NOMO-1 treated with DMSO at 0.1 percent for 48 hours (cell line): ENCODE measurements around the gene AAK1.
A peak's percentile ranks its signal among the peaks of the same experiment; 100 is the strongest.

Experiments used
- DNase-seq: peaks from one replicate; lab custom pipeline; 2025; ENCODE audit not compliant: unreplicated experiment; lab: John Stamatoyannopoulos, UW

The AAK1 gene

GRCh38 chr2:69499242-69499641, 144.3 kb downstream of the AAK1 start:
- DNase-seq = peak; percentile 89

DNA sequence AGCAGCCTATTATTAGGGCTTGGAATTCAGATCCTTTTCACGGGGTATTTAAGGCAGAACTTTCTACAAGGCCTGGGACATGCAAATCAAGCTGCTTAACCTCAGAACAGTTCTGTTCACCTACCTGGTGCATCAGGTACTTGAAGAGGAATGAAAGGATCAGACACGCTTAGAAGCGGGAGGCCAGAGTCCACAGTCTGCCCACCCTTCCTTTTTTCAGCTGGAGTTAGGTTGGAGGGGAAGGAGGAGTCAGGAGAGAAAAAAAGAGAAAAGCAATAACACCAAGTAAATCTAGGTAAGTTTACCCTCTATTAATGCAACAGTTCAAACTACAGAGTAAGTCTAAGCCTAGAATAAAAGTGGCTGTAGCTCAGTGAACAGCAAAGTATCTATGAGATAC, 147.7 kb downstream of the AAK1 start:
- DNase-seq = no peak

DNA sequence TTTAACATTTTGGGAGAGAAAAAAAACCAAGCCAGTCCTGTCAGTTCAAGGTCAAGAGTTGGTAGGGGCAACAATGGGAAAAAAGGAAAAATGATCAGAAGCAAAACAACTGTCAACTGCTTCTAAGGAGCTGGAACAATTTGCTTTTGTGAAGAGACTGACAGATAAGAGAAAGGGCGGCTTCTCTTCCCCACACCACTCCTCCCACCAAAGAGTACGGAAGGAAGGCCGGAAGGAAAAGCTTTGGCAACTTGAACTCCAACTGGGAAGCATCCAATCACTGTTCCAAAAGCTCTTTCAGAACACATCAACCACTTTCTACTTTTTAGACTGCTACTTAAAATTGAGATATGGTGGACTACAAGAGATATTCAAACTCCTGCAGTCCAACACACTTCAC, 148.5 kb downstream of the AAK1 start:
- DNase-seq = no peak

DNA sequence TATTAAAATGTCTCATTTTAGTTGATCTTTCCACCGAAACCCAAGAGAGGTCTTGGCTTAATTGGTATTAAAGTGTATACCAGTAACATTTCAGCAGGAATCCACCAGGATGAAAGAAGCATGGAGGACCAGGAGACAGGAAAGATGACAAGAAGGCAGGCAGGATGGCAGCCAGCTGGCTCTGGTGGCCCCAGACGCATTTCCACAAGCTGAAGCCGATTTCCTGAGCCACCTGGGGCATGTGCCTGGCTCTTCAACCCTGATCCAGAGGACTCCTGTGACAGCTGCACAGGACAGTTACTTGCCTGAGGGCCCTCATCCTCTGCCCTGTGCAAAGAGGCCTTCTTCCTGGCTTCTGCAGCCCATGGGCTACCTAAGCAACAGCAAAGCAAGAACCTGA, 149.4 kb downstream of the AAK1 start:
- DNase-seq = no peak

GRCh38 chr2:69493268-69493667, 150.3 kb downstream of the AAK1 start:
- no peak for DNase-seq

DNA sequence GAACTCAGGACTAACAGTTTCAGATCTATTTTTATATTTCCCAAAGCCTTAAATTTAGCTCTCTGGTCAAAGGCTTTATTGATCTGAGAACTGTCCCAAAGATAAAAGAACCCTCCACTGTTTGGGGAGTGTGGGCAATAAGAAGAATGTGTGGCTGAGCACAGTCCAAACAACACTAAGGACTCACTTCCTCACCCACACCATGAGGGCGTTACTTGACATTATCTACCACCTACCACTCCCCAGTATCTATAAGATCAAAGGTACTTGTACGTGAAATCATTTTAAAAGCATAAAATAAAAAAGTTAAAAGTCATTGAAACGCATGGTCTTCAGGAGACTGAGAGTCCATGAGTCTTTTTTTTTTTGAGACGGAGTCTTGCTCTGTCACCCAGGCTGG, 151.7 kb downstream of the AAK1 start:
- no peak for DNase-seq

- DNase-seq = no peak
Measured at GRCh38 chr2:69490486-69490885, 153.1 kb downstream of the AAK1 start.

GRCh38 chr2:69489793-69490192, 153.7 kb downstream of the AAK1 start:
- DNase-seq = peak; percentile 88

GRCh38 chr2:69483696-69484095, 159.8 kb downstream of the AAK1 start:
- no peak for DNase-seq

DNA sequence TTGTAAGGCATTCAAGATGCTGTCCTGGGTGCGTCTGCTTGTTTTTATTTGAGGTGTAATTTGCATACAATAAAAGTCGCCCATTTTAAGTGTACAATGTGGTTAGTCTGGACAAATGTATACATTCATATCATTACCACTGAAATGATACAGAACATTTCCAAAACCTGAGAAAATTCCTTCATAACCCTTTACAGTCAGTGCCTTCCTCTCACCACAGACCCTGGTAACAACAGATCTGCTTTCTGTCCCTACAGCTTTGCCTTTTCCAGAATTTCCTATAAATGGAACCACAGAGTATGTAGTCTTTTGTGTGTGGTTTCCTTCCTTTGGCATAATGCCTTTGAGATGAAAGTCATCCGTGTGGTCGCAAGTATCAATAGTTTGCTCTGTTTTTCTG, 160.5 kb downstream of the AAK1 start:
- DNase-seq = no peak

DNA sequence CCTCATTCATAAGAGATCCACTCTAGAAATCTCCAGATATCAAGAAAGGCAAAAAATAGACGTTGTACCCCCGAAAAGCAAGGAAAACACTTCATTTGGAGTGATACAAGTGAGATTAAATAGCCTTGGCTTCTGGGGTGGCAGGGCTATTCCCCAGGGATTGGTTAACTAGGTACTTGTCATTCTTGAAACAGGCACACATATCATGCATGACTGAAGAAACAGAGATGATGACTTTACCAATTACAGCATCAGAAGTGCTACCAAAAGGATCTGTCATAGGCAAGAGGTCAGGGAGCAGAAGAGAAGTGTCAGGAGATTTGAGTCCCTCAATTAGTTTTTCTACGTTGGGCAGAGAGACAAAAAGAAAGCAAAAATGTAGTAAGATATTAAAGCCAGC, 161.1 kb downstream of the AAK1 start:
- DNase-seq = no peak

DNA sequence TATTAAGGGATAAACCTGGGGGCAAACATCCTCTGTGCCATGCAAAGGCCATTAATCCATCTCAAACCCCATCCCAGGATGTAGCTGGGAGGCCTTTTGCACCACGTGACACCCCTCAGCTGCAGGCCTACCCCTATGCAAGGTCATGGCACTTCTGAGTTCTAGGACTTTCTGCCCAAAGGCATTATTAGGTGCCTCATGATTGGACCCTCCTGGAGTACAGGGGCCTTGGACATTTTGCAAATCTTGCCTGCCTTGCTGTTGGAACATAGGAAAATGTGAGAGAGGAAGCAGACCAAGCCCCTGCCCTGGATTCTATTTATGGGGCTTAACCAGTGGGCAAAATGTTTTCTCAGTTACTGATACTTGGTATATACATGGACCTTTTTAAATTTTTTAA, 162.1 kb downstream of the AAK1 start:
- no peak for DNase-seq

DNA sequence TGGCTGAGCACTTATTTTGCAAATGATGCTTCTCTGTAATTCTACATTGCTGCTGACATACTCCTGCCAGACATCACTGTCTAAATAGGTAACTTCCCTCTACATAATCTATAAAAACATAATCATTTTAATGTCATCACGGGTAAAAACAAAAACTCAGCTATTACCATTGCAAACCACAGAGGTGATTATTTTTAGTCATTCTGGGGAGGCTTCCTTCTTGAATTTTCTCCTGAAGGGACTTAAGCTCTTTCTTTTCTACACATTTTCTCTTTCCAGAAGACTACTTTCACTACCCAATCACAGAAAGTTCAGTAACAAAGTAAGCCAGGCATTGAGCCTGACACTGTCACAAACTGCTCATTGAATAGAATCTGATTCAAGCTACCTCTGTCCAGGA, 165.9 kb downstream of the AAK1 start:
- DNase-seq = no peak

DNA sequence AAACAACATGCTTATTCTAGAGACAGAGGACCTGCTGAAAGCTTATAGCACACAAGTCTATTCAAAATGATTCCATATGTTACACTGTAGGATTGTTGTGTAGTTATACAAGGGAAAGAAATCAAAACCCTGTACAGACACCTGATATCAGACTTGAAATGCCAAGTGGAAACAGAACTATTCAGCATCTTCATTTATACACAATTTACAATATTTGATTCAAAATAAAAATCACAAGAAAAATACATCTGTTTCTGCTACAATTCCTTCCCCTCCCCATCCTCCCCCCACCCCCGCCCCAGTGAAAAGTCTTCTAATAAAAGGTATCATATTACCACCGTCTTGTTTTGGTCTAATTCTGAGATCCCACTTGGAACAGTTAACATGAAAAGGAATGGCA, 168.9 kb downstream of the AAK1 start:
- no peak for DNase-seq

- DNase-seq = no peak
Measured at GRCh38 chr2:69471793-69472192, 171.7 kb downstream of the AAK1 start.

- no peak for DNase-seq
Measured at GRCh38 chr2:69470911-69471310, 172.6 kb downstream of the AAK1 start.

GRCh38 chr2:69469784-69470183, 173.8 kb downstream of the AAK1 start:
- no peak for DNase-seq

DNA sequence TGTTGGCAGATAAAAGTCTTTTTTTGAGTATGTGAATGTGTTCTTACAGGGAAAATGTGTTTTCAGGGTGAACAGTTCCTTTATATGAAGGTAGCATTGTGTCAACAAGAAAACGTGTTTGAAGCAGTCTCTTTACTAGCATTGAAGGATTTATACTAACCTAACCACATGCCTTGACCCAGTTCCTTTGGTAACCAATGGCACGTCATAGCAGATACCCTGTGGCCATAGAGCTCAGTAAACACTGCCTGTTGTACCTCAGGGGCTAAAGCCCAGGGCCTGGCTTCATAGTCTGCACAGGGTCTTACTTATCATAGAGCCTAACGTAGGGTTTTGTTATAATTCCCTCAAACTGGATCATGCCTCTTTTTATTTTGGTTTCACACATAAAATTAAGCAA, 174.2 kb downstream of the AAK1 start:
- no peak for DNase-seq

GRCh38 chr2:69466728-69467127, 176.8 kb downstream of the AAK1 start:
- DNase-seq = no peak

DNA sequence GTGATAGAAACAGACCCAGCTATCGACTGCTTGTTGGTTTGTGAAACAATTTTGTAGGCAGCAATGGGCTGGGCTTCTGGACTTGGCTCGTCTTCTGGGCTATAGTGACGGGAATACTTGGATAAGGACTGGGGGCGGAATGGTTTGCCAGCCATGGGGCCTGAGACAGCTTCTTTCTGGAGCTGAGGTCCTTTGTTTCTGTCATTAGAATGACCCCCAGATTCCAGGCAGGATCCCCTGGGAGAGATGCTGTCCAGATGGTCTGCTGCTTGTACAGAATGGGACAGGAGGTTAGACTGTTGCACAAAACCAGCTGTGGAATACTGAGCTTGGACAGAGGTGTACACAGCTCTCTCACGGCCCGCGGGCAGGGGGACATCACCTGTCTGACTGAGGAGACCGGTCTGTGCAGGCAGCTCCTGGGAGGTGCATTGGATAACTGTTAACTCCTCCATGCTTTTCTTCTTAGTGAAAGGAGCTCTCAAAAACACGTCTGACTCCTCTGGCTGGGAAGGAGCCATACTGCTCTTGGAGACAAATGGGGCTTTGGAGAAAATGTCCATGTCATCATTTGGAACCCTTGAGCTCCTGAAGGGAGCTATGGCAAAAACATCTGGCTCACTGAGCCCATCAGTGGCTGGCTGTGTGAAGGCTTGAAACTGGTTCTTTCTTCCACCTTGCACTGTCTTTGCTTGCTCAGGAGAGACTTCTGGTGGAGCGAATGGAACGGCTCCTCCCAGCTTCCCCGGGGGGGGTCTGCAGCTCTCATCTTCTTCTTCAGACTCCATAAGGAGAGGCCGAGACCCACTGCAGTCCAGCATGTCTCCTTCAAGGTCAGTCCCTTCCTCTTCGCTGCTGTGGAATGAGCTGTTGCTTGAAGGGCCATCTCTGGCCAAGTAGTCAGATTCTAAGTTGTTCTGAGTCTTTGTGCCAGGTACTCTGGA, 177.8 kb downstream of the AAK1 start:
- no peak for DNase-seq

- no peak for DNase-seq
Measured at GRCh38 chr2:69464575-69464974, 179.0 kb downstream of the AAK1 start.

- DNase-seq = no peak
Measured at GRCh38 chr2:69462780-69463179, 180.8 kb downstream of the AAK1 start.

DNA sequence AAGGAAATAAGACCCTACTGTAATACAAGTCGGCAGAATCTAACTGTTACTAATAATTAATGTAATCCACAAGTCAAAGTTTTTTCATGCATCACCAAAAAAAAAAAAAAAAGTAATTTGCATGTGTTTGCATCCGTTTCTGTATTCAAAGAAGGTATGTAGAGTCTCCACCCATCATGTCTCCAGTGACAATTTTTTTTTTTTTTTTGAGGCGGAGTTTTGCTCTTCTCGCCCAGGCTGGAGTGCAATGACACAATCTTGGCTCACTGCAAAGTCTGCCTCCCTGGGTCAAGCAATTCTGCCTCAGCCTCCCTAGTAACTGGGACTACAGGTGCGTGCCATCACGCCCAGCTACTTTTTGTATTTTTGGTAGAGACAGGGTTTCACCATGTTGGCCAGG, 182.1 kb downstream of the AAK1 start:
- DNase-seq = no peak
